Activated CD4-positive, CD25-positive, alpha-beta regulatory T cell (primary cell): ENCODE measurements around the gene FTO.

Experiments
- DNase-seq, 4 experiments: peaks; one replicate each; lab custom pipeline; 2025; lab: John Stamatoyannopoulos, UW

Gene FTO

DNA sequence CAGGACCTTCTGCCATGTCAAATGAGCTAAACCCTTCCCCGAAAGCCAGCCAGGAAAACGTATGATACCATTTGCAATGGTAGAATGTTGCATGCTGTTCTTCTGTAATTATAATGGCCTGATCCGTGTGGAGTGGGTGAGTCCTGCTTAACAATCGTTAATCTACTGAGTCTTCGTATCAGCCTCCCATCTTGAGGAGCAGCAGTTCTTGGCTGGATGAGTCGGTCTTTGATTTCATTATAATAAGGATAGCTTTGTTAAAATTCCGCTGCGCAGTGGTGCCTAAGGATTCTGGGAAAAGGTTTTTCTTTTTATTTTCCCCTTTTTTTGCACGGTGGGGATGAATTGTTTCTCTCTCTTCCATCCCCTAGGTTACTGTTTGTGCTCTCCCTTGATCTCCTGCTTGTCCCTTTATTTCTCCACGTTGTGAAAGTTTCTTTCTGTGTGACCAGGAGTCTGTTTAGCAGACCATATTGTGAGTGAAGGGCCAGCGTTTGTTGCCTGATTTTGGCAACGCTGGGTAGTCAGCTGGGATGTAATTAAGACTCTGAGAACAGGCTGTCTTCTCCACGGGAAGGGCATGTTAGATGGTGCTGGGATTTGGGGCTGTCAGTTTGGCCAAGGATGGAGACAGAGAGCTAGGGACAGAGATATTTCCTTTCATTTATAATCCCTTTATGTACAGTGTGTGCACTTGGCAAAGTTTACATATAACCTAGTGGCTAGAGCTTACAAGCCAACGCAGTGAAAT is 263.0 kb downstream of the FTO start:
- DNase-seq: no peak

- DNase-seq: no peak
These were observed 263.6 kb downstream of the FTO start for GRCh38 chr16:53967572-53967971.

- DNase-seq: no peak
These were observed 264.5 kb downstream of the FTO start for GRCh38 chr16:53968454-53968853.

GRCh38 chr16:53968896-53969295 is 264.9 kb downstream of the FTO start:
- no peak for DNase-seq

DNA sequence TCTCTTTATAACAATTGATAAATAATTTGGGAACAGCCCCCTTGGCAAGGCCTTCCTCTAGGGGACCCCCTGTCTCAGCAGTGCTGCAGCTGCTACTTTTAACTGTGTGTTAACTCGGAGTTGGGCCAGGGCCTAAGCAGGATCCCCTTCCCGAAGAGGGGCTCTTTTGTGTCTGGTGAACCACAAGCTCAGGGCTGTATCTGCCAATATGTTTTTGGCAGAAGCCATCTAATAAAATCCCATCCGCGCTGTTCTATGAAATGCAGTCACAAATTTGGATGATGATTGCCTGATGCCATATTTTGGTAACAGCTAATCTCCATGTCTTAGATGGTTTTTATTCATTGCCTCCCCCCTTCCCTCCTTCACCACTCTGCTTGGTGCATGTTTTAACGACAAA is 267.7 kb downstream of the FTO start:
- DNase-seq: no peak

GRCh38 chr16:53973021-53973420 is 269.1 kb downstream of the FTO start:
- DNase-seq: no peak

DNA sequence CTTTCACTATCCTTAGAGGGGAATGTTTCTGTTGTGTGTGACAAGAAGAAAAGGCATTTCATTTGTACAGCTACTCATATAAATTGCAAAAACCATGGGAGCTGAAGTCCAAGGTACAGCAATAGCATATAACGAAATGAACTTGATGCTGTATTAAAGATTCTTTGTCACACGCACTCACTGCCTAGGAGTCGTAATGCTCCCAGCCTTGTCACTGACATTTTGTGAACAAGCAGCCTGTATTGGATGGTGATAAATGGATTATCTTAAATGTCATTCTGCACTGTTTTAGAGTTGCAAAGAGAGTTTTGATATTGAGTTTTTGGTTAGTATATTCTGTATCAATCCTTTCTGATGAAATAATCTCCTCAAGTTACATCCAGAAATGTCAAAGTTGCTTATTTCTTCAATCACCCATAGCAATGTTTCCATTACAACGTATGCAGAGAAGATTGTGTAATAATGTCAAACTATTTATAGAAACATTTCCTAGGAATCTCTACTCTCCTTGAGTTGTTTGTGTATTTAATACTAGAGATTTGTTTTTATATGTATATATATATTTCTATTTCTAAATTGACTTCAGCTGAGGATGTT is 270.6 kb downstream of the FTO start:
- no peak for DNase-seq

GRCh38 chr16:53980675-53981074 is 276.7 kb downstream of the FTO start:
- no peak for DNase-seq

GRCh38 chr16:53982631-53983042 is 278.7 kb downstream of the FTO start:
- DNase-seq: no peak

- DNase-seq: no peak
These were observed 281.0 kb downstream of the FTO start for GRCh38 chr16:53984936-53985335.

GRCh38 chr16:53985861-53986260 is 281.9 kb downstream of the FTO start:
- DNase-seq: no peak

DNA sequence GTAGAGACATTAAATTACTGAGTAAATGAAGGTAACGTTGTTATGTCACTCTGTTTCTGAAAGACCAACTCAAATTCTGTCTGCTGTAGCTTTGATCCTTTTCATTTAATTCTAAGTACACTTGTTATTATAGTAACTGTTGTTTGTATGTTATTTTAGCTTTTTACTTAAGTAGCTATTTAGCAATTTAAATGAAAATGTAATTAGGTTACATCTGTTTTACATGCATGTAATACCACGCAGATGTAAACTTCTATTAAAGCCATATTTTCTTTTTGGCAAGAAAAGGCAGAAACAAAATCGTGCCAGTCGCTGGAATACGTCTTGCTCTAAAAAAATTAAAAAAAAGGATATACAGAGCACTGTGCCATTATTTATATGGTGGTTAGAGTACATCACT is 282.8 kb downstream of the FTO start:
- DNase-seq: no peak

DNA sequence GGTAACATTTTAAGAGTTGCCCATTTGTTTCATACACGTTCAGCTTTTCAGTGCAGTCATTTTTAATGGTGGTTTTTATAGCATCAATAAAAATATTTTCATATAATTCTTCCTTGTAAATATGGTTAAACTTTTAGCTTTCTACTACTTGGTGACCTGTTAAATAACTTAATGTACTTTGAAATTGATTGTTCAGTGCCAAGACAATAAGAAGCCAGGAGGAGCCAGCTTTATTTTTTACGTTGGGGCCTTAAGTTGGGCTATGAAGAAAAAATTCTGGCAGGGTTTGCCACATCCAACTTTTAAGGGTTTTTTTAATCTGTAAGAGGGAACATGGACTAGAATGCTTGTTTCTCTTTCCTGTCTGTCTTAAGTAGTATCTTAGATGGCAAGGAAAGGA is 284.2 kb downstream of the FTO start:
- no peak for DNase-seq

DNA sequence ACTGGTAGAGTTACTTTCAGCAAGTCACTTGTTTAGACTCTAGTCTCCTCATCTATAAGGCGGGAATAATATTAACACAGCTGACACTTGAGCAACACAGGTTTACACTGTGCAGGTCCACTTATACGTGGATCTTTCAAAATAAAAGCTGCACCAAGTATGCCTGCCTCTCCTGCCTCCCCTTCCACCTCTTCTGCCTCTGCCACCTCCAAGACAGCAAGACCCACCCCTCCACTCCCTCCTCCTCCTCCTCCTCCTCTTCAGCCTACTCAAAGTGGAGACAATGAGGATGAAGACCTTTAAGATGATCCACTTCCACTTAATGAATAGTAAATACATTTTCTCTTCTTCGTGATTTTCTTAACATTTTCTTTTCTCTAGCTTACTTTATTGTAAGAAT is 285.6 kb downstream of the FTO start:
- DNase-seq: no peak

GRCh38 chr16:53991754-53992378 is 287.9 kb downstream of the FTO start:
- no peak for DNase-seq

DNA sequence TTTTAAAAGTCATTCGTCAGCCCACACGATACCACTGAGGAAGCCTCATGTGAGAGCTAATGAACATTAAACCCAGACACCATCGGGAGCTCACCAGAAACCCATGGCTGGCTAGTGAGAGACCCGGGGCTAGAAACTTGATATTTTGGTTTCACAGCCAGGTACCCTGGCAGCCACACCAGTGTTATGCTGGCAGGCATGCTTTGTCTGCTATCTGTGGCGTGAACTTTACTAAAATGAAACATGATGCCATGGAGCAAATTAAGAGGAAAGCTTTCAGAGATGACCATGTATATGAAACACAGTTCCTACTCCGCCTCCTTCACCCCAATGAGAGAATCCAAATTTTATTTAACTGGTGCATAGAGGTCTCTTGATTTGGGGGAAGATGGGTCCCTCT is 291.4 kb downstream of the FTO start:
- DNase-seq: no peak

- no peak for DNase-seq
These were observed 293.0 kb downstream of the FTO start for GRCh38 chr16:53996961-53997360.

GRCh38 chr16:53998024-53998810 is 294.3 kb downstream of the FTO start:
- no peak for DNase-seq

DNA sequence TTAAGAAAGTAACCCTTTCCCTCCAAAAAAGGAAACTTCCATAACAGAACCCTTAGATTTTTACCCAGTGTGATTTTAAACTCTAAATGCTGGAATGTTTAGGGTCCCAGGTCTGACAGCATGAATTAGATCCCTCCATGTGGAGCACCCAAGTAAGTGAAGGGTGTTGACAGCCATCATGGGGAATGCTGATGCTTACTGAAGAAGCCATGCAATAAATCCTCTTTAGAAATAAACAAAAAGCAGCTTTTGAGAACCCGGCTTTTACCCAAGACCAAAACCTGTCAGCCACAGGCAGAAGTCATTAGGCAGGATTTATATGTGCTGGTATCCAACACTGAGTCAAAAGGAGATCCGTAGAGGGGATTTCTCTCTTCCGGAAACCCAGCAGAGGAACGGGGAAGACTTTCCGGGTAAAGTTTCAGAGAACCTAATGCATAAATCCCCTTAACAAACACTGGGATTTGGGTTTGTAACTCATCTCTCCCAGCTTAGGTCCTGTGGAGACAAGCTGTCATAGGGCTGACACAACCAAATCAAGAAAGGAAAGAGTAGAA is 295.1 kb downstream of the FTO start:
- no peak for DNase-seq

GRCh38 chr16:53999841-54000240 is 295.9 kb downstream of the FTO start:
- DNase-seq: no peak

DNA sequence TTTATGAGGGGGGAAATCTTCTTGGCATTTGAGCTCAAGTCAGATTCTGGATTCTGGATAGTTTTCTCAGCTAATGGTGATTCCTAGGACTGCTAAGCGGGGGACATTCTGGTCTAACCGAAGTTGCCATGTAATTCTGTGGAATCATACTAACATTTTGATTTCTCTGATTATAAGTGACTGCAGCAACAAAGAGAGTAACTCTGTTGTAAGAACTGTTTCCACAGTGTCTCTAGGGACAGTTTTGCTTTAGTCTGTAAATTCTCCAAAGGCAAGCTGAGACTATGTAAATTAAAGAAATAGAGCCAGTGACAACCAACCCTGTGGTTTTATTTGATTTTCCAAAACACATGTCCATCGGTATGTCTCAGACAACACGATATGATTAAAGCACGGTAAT is 296.4 kb downstream of the FTO start:
- DNase-seq: no peak

- no peak for DNase-seq
These were observed 302.7 kb downstream of the FTO start for GRCh38 chr16:54006693-54007092.
